GM12801 (cell line): Measurements from ENCODE around the gene MYO1D.

Experiments used
- CTCF ChIP-seq: IDR thresholded peaks from one replicate; pipeline ENCODE4 v1.5.1; 2011; ENCODE audit warnings: control low read depth; ENCODE audit not compliant: insufficient read length; ENCODE audit errors: extremely low read depth

The MYO1D gene

GRCh38 chr17:32513579-32513978 is 363.3 kb downstream of the MYO1D start:
- no peak for TF ChIP-seq CTCF

- TF ChIP-seq CTCF = no peak
Observed at GRCh38 chr17:32512328-32512727, 364.6 kb downstream of the MYO1D start.

GRCh38 chr17:32510466-32510865 is 366.5 kb downstream of the MYO1D start:
- TF ChIP-seq CTCF = no peak

GRCh38 chr17:32508926-32509325 is 368.0 kb downstream of the MYO1D start:
- TF ChIP-seq CTCF = no peak

- TF ChIP-seq CTCF = no peak
Observed at GRCh38 chr17:32504166-32504990, 372.5 kb downstream of the MYO1D start.

- no peak for TF ChIP-seq CTCF
Observed at GRCh38 chr17:32503251-32504165, 373.4 kb downstream of the MYO1D start.

GRCh38 chr17:32502710-32503109 is 374.2 kb downstream of the MYO1D start:
- TF ChIP-seq CTCF = no peak
